Measurements from ENCODE around the gene KREMEN2. TPM values are rescaled to one million over a fixed set of nuclear protein-coding genes. Genes with fewer than 3 reads are reported as not detected.

Gene KREMEN2
- total and polyA plus RNA-seq, 2 of the 8 experiments (the other 6 are each of a cell fraction or from before 2014, with no cell fraction given): 6.6 to 7.0 TPM

GRCh38 chr16:2976201-2976600 lies 12.1 kb downstream of the KREMEN2 start:
- ChIA-PET CTCF (ENCODE audit: partially characterized antibody) (interaction anchor here (0.8 to 1.4 kb wide), 5 partner anchors 9 to 202 kb away, joined by 3 to 4 read pairs (median 3); partner anchors contain the start of gene KREMEN2), POLR2A (ENCODE audit: partially characterized antibody) (interaction anchor here (1.0 to 25.4 kb wide), 6 partner anchors 10 to 103 kb away, joined by 3 to 455 read pairs (median 6); partner anchors contain the start of genes CLDN6, HCFC1R1, KREMEN2 and PAQR4)
- no peak overlapping the region for H3K23ac ChIP-seq (ENCODE audit: insufficient read length)
- peaks cover 0 to 10% (median 6%) of the 10 kb centered on the region in 4 experiments; a peak in 5 of 7 replicates for H3K4me1 ChIP-seq (replicated peaks in 1 of 4; ENCODE audit: control insufficient read depth in 3 of 4, insufficient read depth in 4 of 4, low read length in 3 of 4)
- H3K56ac ChIP-seq (replicated peaks; ENCODE audit: insufficient read length, low read depth, low read length): no peak overlapping the region
- no peaks in the 10 kb centered on the region for H3K9me3 ChIP-seq (ENCODE audit: insufficient read depth in 2 of 2, low read depth in 1 of 2, low read length in 1 of 2)
- no peak overlapping the region for H2BK120ac ChIP-seq (replicated peaks; ENCODE audit: low read depth, low read length)
- no peak overlapping the region for H4K91ac ChIP-seq (replicated peaks; ENCODE audit: insufficient read length, low read length)
- no peak overlapping the region for H3K4ac ChIP-seq (replicated peaks; ENCODE audit: insufficient read length, low read depth, low read length)
- H3K9ac ChIP-seq (replicated peaks in 1 of 4; ENCODE audit: extremely low read depth in 1 of 4, low read depth in 3 of 4, low read length in 3 of 4): no peak overlapping the region
- no peak overlapping the region for H4K5ac ChIP-seq (ENCODE audit: insufficient read length, low read depth, low read length)
- no peak overlapping the region for H2BK15ac ChIP-seq (ENCODE audit: low read length)
- no peak for TF ChIP-seq SIX5 (IDR thresholded peaks at IDR 0.05; ENCODE audit: low read depth, low read length)
- TF ChIP-seq JUN (IDR thresholded peaks at IDR 0.05; ENCODE audit: low read depth, low read length): no peak
- no peak for TF ChIP-seq SUZ12 (IDR thresholded peaks at IDR 0.05; ENCODE audit: low read length)
- TF ChIP-seq CREB1 (IDR thresholded peaks at IDR 0.05): no peak
- TF ChIP-seq TEAD4 (IDR thresholded peaks at IDR 0.05; ENCODE audit: low read depth, low read length): no peak
- no peak for TF ChIP-seq BRCA1 (IDR thresholded peaks at IDR 0.05; ENCODE audit: low read depth, low read length)
- no peak for TF ChIP-seq ZNF274 (IDR thresholded peaks at IDR 0.05; ENCODE audit: borderline replicate concordance, extremely low read depth, low read length)
- no peak for TF ChIP-seq ATF2 (IDR thresholded peaks at IDR 0.05; ENCODE audit: low read length)
- TF ChIP-seq GTF2F1 (IDR thresholded peaks at IDR 0.05; ENCODE audit: borderline replicate concordance, low read depth, low read length): no peak
- H3K14ac ChIP-seq (ENCODE audit: insufficient read length): no peak overlapping the region
- no peak for DNase-seq (ENCODE audit: low read depth in 1 of 2, low spot score in 2 of 2)
- H3K27me3 ChIP-seq (replicated peaks in 1 of 4; ENCODE audit: control insufficient read depth in 3 of 4, extremely low read depth in 1 of 4, insufficient read depth in 3 of 4, low read length in 3 of 4): no peaks in the 10 kb centered on the region
- H4K8ac ChIP-seq (ENCODE audit: extremely low read depth, insufficient read depth, low read length): no peak overlapping the region
- peaks cover 20 to 35% of the 10 kb centered on the region in 2 experiments for H4K20me1 ChIP-seq (replicated peaks in 1 of 2; ENCODE audit: control insufficient read depth in 1 of 2, insufficient read depth in 2 of 2, low read length in 2 of 2)
- no peak overlapping the region for H3K4me3 ChIP-seq (ENCODE audit: extremely low read depth in 1 of 4, insufficient read depth in 2 of 4, low read depth in 3 of 4, low read length in 4 of 4)
- peaks cover 20 to 46% (median 33%) of the 10 kb centered on the region in 4 experiments for H3K36me3 ChIP-seq (ENCODE audit: control insufficient read depth in 2 of 4, insufficient read depth in 4 of 4, low read length in 3 of 4)
- peaks cover 15% of the 10 kb centered on the region for H3K79me1 ChIP-seq (ENCODE audit: low read depth, low read length)
- H3K23me2 ChIP-seq (ENCODE audit: low read depth, low read length): peaks cover 9% of the 10 kb centered on the region; the same call in 1 of the 2 replicates
- H2AK5ac ChIP-seq (ENCODE audit: low read depth, low read length): no peak overlapping the region
- no peak overlapping the region for H3K27ac ChIP-seq (ENCODE audit: low read depth, low read length)
- no peak overlapping the region for H2BK20ac ChIP-seq (ENCODE audit: low read length)
- FAIRE-seq: no peak
- no peak overlapping the region for H3K4me2 ChIP-seq (ENCODE audit: insufficient read depth in 1 of 2, low read depth in 2 of 2, low read length in 2 of 2)
- 92% methylated on average over 7 of the region's 7 CpGs; no CpG with 5 or more reads in 1 of the 2 experiments for WGBS, 2 experiments (ENCODE audit: extremely low coverage in 1 of 2, insufficient coverage in 1 of 2, insufficient read length in 1 of 2, insufficient replicate concordance in 2 of 2, low coverage in 1 of 2, low lambda C conversion rate in 2 of 2, missing lambda C conversion rate in 1 of 2)
- H2BK5ac ChIP-seq (ENCODE audit: low read depth, low read length): no peak overlapping the region
- H3K79me2 ChIP-seq (ENCODE audit: control insufficient read depth in 1 of 2, insufficient read depth in 2 of 2, low read length in 2 of 2): peaks cover 0 to 8% of the 10 kb centered on the region in 2 experiments; a peak in 2 of 4 replicates
- H2BK12ac ChIP-seq (ENCODE audit: low read depth, low read length): no peak overlapping the region
- no peak overlapping the region for H3K18ac ChIP-seq (ENCODE audit: extremely low read depth, low read length)
- H2AFZ ChIP-seq (ENCODE audit: low read length): no peak overlapping the region
